NCI-H82 treated with DMSO at 0.1 percent for 48 hours (cell line): ENCODE results near the gene GLIPR2.
"Not testable (repeated sequence)": the region's sequence is repeated elsewhere in the genome, so short reads cannot be mapped to it uniquely, and the experiment has no call there.

Source experiments
- DNase-seq: peaks from one replicate; lab custom pipeline; 2025; ENCODE audit not compliant: unreplicated experiment; lab: John Stamatoyannopoulos, UW

GLIPR2 gene

GRCh38 chr9:36121971-36122370, 14.6 kb upstream of the GLIPR2 start:
- no peak for DNase-seq

- no peak for DNase-seq
Observed at GRCh38 chr9:36123515-36123914, 13.0 kb upstream of the GLIPR2 start.

GRCh38 chr9:36125062-36125855, 11.3 kb upstream of the GLIPR2 start:
- no peak for DNase-seq

- DNase-seq, result no peak
Observed at GRCh38 chr9:36126016-36126730, 10.4 kb upstream of the GLIPR2 start.

GRCh38 chr9:36127652-36128244, 8.8 kb upstream of the GLIPR2 start:
- DNase-seq, result no peak

GRCh38 chr9:36128349-36128748, 8.2 kb upstream of the GLIPR2 start:
- no peak for DNase-seq

GRCh38 chr9:36129139-36129538, 7.4 kb upstream of the GLIPR2 start:
- no peak for DNase-seq

GRCh38 chr9:36131666-36132065, 4.9 kb upstream of the GLIPR2 start:
- not testable (repeated sequence) for DNase-seq

GRCh38 chr9:36132086-36132485, 4.4 kb upstream of the GLIPR2 start:
- no peak for DNase-seq

GRCh38 chr9:36134761-36135505, 1.6 kb upstream of the GLIPR2 start:
- DNase-seq, result no peak

- DNase-seq, result no peak
Observed at GRCh38 chr9:36135741-36136271, 727 bp upstream of the GLIPR2 start.

GRCh38 chr9:36136894-36137391, 410 bp downstream of the GLIPR2 start:
- no peak for DNase-seq

- DNase-seq, result no peak
Observed at GRCh38 chr9:36137392-36138004, 965 bp downstream of the GLIPR2 start.

GRCh38 chr9:36138496-36138895, 2.0 kb downstream of the GLIPR2 start:
- no peak for DNase-seq

GRCh38 chr9:36138901-36139300, 2.4 kb downstream of the GLIPR2 start:
- DNase-seq, result no peak

- DNase-seq, result no peak
Observed at GRCh38 chr9:36140086-36141084, 3.9 kb downstream of the GLIPR2 start.

GRCh38 chr9:36141288-36141687, 4.8 kb downstream of the GLIPR2 start:
- no peak for DNase-seq

- no peak for DNase-seq
Observed at GRCh38 chr9:36141761-36142160, 5.2 kb downstream of the GLIPR2 start.

- DNase-seq, result no peak
Observed at GRCh38 chr9:36142510-36143244, 6.1 kb downstream of the GLIPR2 start.
